HG03066 (cell line): ENCODE data around the gene KRTAP5-4.
"Not testable (repeated sequence)": the region's sequence is repeated elsewhere in the genome, so short reads cannot be mapped to it uniquely, and the experiment has no call there.

Source experiments
- ATAC-seq: cut with Tn5 transposase; IDR thresholded peaks from one replicate; pipeline ENCODE4 v1.9.1; 2021; ENCODE audit warnings: low read depth; ENCODE audit not compliant: unreplicated experiment

KRTAP5-4 gene

GRCh38 chr11:1605923-1606322 is 16.0 kb downstream of the KRTAP5-4 start:
- ATAC-seq: peak; percentile 90

GRCh38 chr11:1604711-1605110 is 17.2 kb downstream of the KRTAP5-4 start:
- no peak for ATAC-seq

- no peak for ATAC-seq
Observed at GRCh38 chr11:1604181-1604580, 17.8 kb downstream of the KRTAP5-4 start.

GRCh38 chr11:1603629-1604028 is 18.3 kb downstream of the KRTAP5-4 start:
- ATAC-seq: no peak

- not testable (repeated sequence) for ATAC-seq
Observed at GRCh38 chr11:1601663-1602062, 20.3 kb downstream of the KRTAP5-4 start.

GRCh38 chr11:1600626-1601025 is 21.3 kb downstream of the KRTAP5-4 start:
- ATAC-seq: no peak

GRCh38 chr11:1598816-1599215 is 23.1 kb downstream of the KRTAP5-4 start:
- no peak for ATAC-seq

GRCh38 chr11:1598406-1598805 is 23.5 kb downstream of the KRTAP5-4 start:
- ATAC-seq: not testable (repeated sequence)

GRCh38 chr11:1597994-1598380 is 24.0 kb downstream of the KRTAP5-4 start, which contains the start of gene KRTAP5-2:
Gene KRTAP5-2 (minus strand): TSS chr11:1598294. CDS start chr11:1598250, 44 bp downstream.
- no peak for ATAC-seq

- ATAC-seq: no peak
Observed at GRCh38 chr11:1597331-1597993, 24.5 kb downstream of the KRTAP5-4 start.

GRCh38 chr11:1596576-1597121 is 25.3 kb downstream of the KRTAP5-4 start:
- not testable (repeated sequence) for ATAC-seq

- ATAC-seq: not testable (repeated sequence)
Observed at GRCh38 chr11:1595994-1596575, 25.9 kb downstream of the KRTAP5-4 start.

- no peak for ATAC-seq
Observed at GRCh38 chr11:1592628-1593027, 29.3 kb downstream of the KRTAP5-4 start.

- ATAC-seq: no peak
Observed at GRCh38 chr11:1589996-1590395, 31.9 kb downstream of the KRTAP5-4 start.

- ATAC-seq: not testable (repeated sequence)
Observed at GRCh38 chr11:1589191-1589963, 32.6 kb downstream of the KRTAP5-4 start.

- ATAC-seq: no peak
Observed at GRCh38 chr11:1586699-1587098, 35.2 kb downstream of the KRTAP5-4 start.

GRCh38 chr11:1584661-1585370 is 37.1 kb downstream of the KRTAP5-4 start, which contains the start of gene KRTAP5-1:
Gene KRTAP5-1 (minus strand): TSS chr11:1585283. CDS start chr11:1585249, 34 bp downstream.
- ATAC-seq: not testable (repeated sequence)

- not testable (repeated sequence) for ATAC-seq
Observed at GRCh38 chr11:1582909-1583308, 39.0 kb downstream of the KRTAP5-4 start.

GRCh38 chr11:1581976-1582375 is 40.0 kb downstream of the KRTAP5-4 start:
- no peak for ATAC-seq

GRCh38 chr11:1576825-1577224 is 45.1 kb downstream of the KRTAP5-4 start:
- ATAC-seq: no peak
